ENCODE measurements around the gene PPP1R3A.
"Not testable (repeated sequence)": the region's sequence is repeated elsewhere in the genome, so short reads cannot be mapped to it uniquely, and the experiment has no call there.

The PPP1R3A gene

GRCh38 chr7:113936982-113937381, 18.2 kb upstream of the PPP1R3A start:
- H3K27ac ChIP-seq = no peak overlapping the region
- TF ChIP-seq CTCF (conservative IDR thresholded peaks at IDR 0.05) = no peak

GRCh38 chr7:113936535-113936934, 17.7 kb upstream of the PPP1R3A start:
- TF ChIP-seq CTCF (conservative IDR thresholded peaks at IDR 0.05) = no peak
- no peak overlapping the region for H3K27ac ChIP-seq

- H3K27ac ChIP-seq = not testable (repeated sequence)
Measured at GRCh38 chr7:113929389-113929788, 10.6 kb upstream of the PPP1R3A start.

GRCh38 chr7:113928112-113928511, 9.3 kb upstream of the PPP1R3A start:
- no peak for TF ChIP-seq CTCF (conservative IDR thresholded peaks at IDR 0.05)
- no peak overlapping the region for H3K27ac ChIP-seq

GRCh38 chr7:113922049-113922448, 3.2 kb upstream of the PPP1R3A start:
- TF ChIP-seq CTCF (conservative IDR thresholded peaks at IDR 0.05) = no peak
- H3K27ac ChIP-seq = no peak overlapping the region

- H3K27ac ChIP-seq = no peak overlapping the region
- TF ChIP-seq CTCF (conservative IDR thresholded peaks at IDR 0.05) = no peak
Measured at GRCh38 chr7:113921363-113921762, 2.6 kb upstream of the PPP1R3A start.

- no peak for TF ChIP-seq CTCF (conservative IDR thresholded peaks at IDR 0.05)
- H3K27ac ChIP-seq = no peak overlapping the region
Measured at GRCh38 chr7:113917840-113918239, 969 bp downstream of the PPP1R3A start.

GRCh38 chr7:113915956-113916355, 2.9 kb downstream of the PPP1R3A start:
- no peak for TF ChIP-seq CTCF (conservative IDR thresholded peaks at IDR 0.05)
- H3K27ac ChIP-seq = no peak overlapping the region

All from VCaP (cell line).